ENCODE results near the gene SCG3. TPM values are rescaled to one million over a fixed set of nuclear protein-coding genes. Genes with fewer than 3 reads are reported as not detected.

SCG3 gene
- total RNA-seq, 1 donor from 2014 or later, result not detected

- no peak for DNase-seq (ENCODE audit: low spot score)
- ATAC-seq, result peak; percentile 67
These were observed 45.2 kb downstream of the SCG3 start for GRCh38 chr15:51726302-51727073.

- DNase-seq (ENCODE audit: low spot score) (no peak), ATAC-seq (no peak)
These were observed 46.0 kb downstream of the SCG3 start for GRCh38 chr15:51727141-51727897.

GRCh38 chr15:51731549-51732267 lies 50.4 kb downstream of the SCG3 start:
- ATAC-seq (peak; percentile 78), DNase-seq (ENCODE audit: low spot score) (no peak)

GRCh38 chr15:51732646-51733045 lies 51.3 kb downstream of the SCG3 start:
- ATAC-seq (no peak), DNase-seq (ENCODE audit: low spot score) (no peak)

GRCh38 chr15:51735228-51736010 lies 54.1 kb downstream of the SCG3 start:
- no peak for ATAC-seq
- DNase-seq (ENCODE audit: low spot score), result no peak

GRCh38 chr15:51736069-51736468 lies 54.8 kb downstream of the SCG3 start:
- ATAC-seq (no peak), DNase-seq (ENCODE audit: low spot score) (no peak)

GRCh38 chr15:51736751-51737521 lies 55.6 kb downstream of the SCG3 start:
- peak; percentile 66 for DNase-seq (ENCODE audit: low spot score)
- peak; percentile 61 for ATAC-seq

- ATAC-seq, result peak; percentile 93
- DNase-seq (ENCODE audit: low spot score), result peak; percentile 86
These were observed 56.4 kb downstream of the SCG3 start, which contains the start of gene LYSMD2 for GRCh38 chr15:51737522-51738305. TSS of gene LYSMD2 (minus strand) at chr15:51737655. CDS start at chr15:51737622, 33 bp downstream.

- DNase-seq (ENCODE audit: low spot score) (no peak), ATAC-seq (no peak)
These were observed 57.2 kb downstream of the SCG3 start for GRCh38 chr15:51738553-51738952.

- DNase-seq (ENCODE audit: low spot score) (no peak), ATAC-seq (no peak)
These were observed 57.9 kb downstream of the SCG3 start for GRCh38 chr15:51739061-51739712.

- DNase-seq (ENCODE audit: low spot score) (no peak), ATAC-seq (no peak)
These were observed 68.0 kb downstream of the SCG3 start for GRCh38 chr15:51749307-51749706.

- ATAC-seq (no peak), DNase-seq (ENCODE audit: low spot score) (no peak)
These were observed 68.9 kb downstream of the SCG3 start for GRCh38 chr15:51750186-51750585.

GRCh38 chr15:51750792-51751696 lies 69.7 kb downstream of the SCG3 start, which contains the start of gene TMOD2:
TSS of gene TMOD2 (plus strand) at chr15:51751597. CDS start at chr15:51766442, 14,845 bp downstream.
- DNase-seq (ENCODE audit: low spot score), result peak; percentile 63
- ATAC-seq, result peak; percentile 97

GRCh38 chr15:51751697-51752683 lies 70.7 kb downstream of the SCG3 start:
- no peak for DNase-seq (ENCODE audit: low spot score)
- ATAC-seq, result peak; percentile 65

GRCh38 chr15:51752888-51753287 lies 71.6 kb downstream of the SCG3 start:
- DNase-seq (ENCODE audit: low spot score) (no peak), ATAC-seq (no peak)

GRCh38 chr15:51754267-51754666 lies 73.0 kb downstream of the SCG3 start:
- DNase-seq (ENCODE audit: low spot score) (no peak), ATAC-seq (no peak)

All from left lobe of liver (tissue), 2 donors.